Ovary (tissue), 3 donors: ENCODE results near the gene ADAMTS8.

ENCODE experiments used
- CTCF ChIP-seq, 3 donors: fragments of 450-650 bp in 2 of 3; fragments of 200-600 bp in 1 of 3; IDR thresholded peaks; one replicate each; pipeline versions ENCODE4 v1.5.1 to v1.8.0; 2016 to 2022; ENCODE audit warnings: antibody characterized with exemption in 3 of 3, mild to moderate bottlenecking in 1 of 3
- POLR2A ChIP-seq: fragments of 450-650 bp; IDR thresholded peaks from one replicate; pipeline ENCODE4 v1.6.1; 2017; ENCODE audit warnings: antibody characterized with exemption, mild to moderate bottlenecking, moderate library complexity
- donor health status: DM: no; HTN: no; CAD: no.

GRCh38 chr11:130462931-130463330 is 34.5 kb upstream of the ADAMTS8 start:
- TF ChIP-seq CTCF (IDR thresholded peaks at IDR 0.05): no peak
- no peak for TF ChIP-seq POLR2A
